SU-DHL-6 (cell line): ENCODE measurements around the gene KCTD16.

Experiments used
- H2AFZ ChIP-seq: fragments of 200-600 bp; sonication (generic); 2 replicates; pipeline ENCODE4 v1.6.1; 2014; ENCODE audit warnings: low read depth, mild to moderate bottlenecking, moderate library complexity, mixed read lengths, antibody characterized with exemption, low read length; ENCODE audit not compliant: severe bottlenecking
- H3F3A ChIP-seq: fragments of 200-600 bp; shearing (Covaris generic); 2 replicates; pipeline ENCODE4 v1.6.0; 2016; ENCODE audit warnings: antibody characterized with exemption, mild to moderate bottlenecking; ENCODE audit not compliant: insufficient read depth
- H3K27ac ChIP-seq: fragments of 200-600 bp; sonication (generic); 2 replicates; pipeline ENCODE4 v1.5.1; 2016; ENCODE audit warnings: low read depth, mild to moderate bottlenecking, low read length, moderate library complexity, mixed read lengths
- H3K27me3 ChIP-seq: fragments of 200-600 bp; sonication (generic), shearing (Covaris generic); 2 replicates; pipeline ENCODE4 v1.6.0; 2014; ENCODE audit warnings: mild to moderate bottlenecking, low read length
- H3K36me3 ChIP-seq: fragments of 200-600 bp; sonication (generic); 2 replicates; pipeline ENCODE4 v1.6.1; 2014; ENCODE audit warnings: mild to moderate bottlenecking, low read length, mixed read lengths
- H3K4me2 ChIP-seq: fragments of 300-600, 200-600 bp; shearing (Covaris generic), sonication (generic); 2 replicates; pipeline ENCODE4 v1.6.0; 2014; ENCODE audit warnings: low read length, low read depth, mild to moderate bottlenecking; ENCODE audit not compliant: poor library complexity, severe bottlenecking
- H3K4me3 ChIP-seq: fragments of 200-600 bp; sonication (generic); 2 replicates; pipeline ENCODE4 v1.5.1; 2014; ENCODE audit warnings: antibody characterized with exemption, low read length, mild to moderate bottlenecking, mixed read lengths; ENCODE audit not compliant: insufficient read depth, poor library complexity, severe bottlenecking
- H3K79me2 ChIP-seq: fragments of 200-600 bp; sonication (generic); 2 replicates; pipeline ENCODE4 v1.6.1; 2014; ENCODE audit warnings: mild to moderate bottlenecking, low read length, moderate library complexity; ENCODE audit not compliant: insufficient read depth
- H3K9ac ChIP-seq: fragments of 200-600 bp; sonication (generic); 2 replicates; pipeline ENCODE4 v1.7.0; 2014; ENCODE audit warnings: mild to moderate bottlenecking, low read length
- H3K9me2 ChIP-seq: fragments of 200-600 bp; sonication (generic); replicated peaks from 2 replicates; pipeline ENCODE4 v1.6.1; 2014; ENCODE audit warnings: low read length; ENCODE audit not compliant: insufficient read depth
- H3K9me3 ChIP-seq: fragments of 200-600 bp; sonication (generic); 2 replicates; pipeline ENCODE4 v1.6.1; 2014; ENCODE audit warnings: low read length, mixed read lengths; ENCODE audit not compliant: insufficient read depth
- H4K20me1 ChIP-seq: fragments of 200-600 bp; sonication (generic); 2 replicates; pipeline ENCODE4 v1.6.1; 2014; ENCODE audit warnings: low read depth, mild to moderate bottlenecking, antibody characterized with exemption, low read length, moderate library complexity, mixed read lengths
- EZH2phosphoT487 ChIP-seq: fragments of 200-600 bp; sonication (generic), shearing (Covaris generic); conservative IDR thresholded peaks from 2 replicates; pipeline ENCODE4 v1.6.1; 2018; ENCODE audit warnings: mild to moderate bottlenecking, antibody characterized with exemption, low read length, moderate library complexity, mixed read lengths
- TF ChIP-seq, protein P1 (sequence below): fragments of 200-600 bp; sonication (generic); IDR thresholded peaks from one replicate; pipeline ENCODE4 v1.5.1; 2017; ENCODE audit warnings: antibody characterized with exemption, mild to moderate bottlenecking, low read length, moderate library complexity; ENCODE audit not compliant: insufficient read depth, poor library complexity, severe bottlenecking

KCTD16 gene

DNA sequence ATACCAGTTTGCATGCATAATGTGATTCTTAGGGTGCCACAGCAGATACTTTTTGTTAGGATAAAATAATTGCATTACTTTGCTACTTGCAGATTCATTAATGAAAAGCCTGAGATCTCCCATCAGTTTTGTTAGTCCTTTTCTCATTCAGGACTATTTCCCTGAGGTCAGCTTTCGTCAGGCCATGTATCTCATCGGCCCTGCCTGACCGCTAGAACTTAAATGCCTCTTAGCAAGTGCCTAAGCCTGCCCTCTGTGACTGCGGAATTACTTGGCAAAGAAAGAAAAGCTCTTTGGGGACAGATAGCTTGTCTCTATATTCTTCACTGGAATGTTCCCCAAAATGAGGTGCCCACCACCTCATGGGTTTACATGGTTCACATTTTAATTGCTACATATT lies 147.8 kb downstream of the KCTD16 start:
- Histone ChIP-seq H3K27me3 (no peaks in the 10 kb centered on the region), H4K20me1 (no peaks in the 10 kb centered on the region), H3K4me3 (no peak overlapping the region), H3K9ac (no peak overlapping the region), H3K79me2 (no peaks in the 10 kb centered on the region), H3K36me3 (no peaks in the 10 kb centered on the region), H3K27ac (no peak overlapping the region), H3K4me2 (no peak overlapping the region), H3K9me2 (no peaks in the 10 kb centered on the region), H3K9me3 (no peaks in the 10 kb centered on the region), H2AFZ (no peak overlapping the region), H3F3A (no peaks in the 10 kb centered on the region)
- no peak for TF ChIP-seq EZH2phosphoT487
- TF ChIP-seq, protein P1, sequence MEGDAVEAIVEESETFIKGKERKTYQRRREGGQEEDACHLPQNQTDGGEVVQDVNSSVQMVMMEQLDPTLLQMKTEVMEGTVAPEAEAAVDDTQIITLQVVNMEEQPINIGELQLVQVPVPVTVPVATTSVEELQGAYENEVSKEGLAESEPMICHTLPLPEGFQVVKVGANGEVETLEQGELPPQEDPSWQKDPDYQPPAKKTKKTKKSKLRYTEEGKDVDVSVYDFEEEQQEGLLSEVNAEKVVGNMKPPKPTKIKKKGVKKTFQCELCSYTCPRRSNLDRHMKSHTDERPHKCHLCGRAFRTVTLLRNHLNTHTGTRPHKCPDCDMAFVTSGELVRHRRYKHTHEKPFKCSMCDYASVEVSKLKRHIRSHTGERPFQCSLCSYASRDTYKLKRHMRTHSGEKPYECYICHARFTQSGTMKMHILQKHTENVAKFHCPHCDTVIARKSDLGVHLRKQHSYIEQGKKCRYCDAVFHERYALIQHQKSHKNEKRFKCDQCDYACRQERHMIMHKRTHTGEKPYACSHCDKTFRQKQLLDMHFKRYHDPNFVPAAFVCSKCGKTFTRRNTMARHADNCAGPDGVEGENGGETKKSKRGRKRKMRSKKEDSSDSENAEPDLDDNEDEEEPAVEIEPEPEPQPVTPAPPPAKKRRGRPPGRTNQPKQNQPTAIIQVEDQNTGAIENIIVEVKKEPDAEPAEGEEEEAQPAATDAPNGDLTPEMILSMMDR = no peak

DNA sequence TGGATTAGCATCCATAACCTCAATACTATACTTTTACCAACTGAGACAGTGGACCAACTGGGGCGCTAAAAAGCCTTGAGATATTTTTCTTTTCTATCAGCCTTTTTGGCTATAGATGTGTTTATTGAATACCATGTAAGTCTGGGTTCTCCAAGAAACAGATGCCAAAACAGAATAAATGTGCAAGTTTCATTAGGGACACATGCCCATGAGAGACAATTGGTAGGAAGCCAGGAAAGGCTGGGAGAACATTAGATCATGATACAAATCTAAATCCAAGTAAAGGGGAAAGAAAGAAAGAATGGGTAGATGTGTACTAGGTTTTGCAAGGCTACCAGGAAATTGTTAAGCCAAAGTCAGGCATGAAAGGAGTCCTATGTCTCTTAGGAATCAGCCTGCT lies 152.5 kb downstream of the KCTD16 start:
- H3F3A ChIP-seq = no peaks in the 10 kb centered on the region
- H3K9me3 ChIP-seq = no peaks in the 10 kb centered on the region
- H3K79me2 ChIP-seq = no peaks in the 10 kb centered on the region
- H3K9me2 ChIP-seq = no peaks in the 10 kb centered on the region
- no peaks in the 10 kb centered on the region for H4K20me1 ChIP-seq
- no peak for TF ChIP-seq EZH2phosphoT487
- TF ChIP-seq, protein P1 = no peak
- H3K27me3 ChIP-seq = no peaks in the 10 kb centered on the region
- no peak overlapping the region for H3K9ac ChIP-seq
- no peak overlapping the region for H3K27ac ChIP-seq
- H3K4me2 ChIP-seq = no peak overlapping the region
- no peak overlapping the region for H3K4me3 ChIP-seq
- no peaks in the 10 kb centered on the region for H3K36me3 ChIP-seq
- H2AFZ ChIP-seq = no peak overlapping the region

DNA sequence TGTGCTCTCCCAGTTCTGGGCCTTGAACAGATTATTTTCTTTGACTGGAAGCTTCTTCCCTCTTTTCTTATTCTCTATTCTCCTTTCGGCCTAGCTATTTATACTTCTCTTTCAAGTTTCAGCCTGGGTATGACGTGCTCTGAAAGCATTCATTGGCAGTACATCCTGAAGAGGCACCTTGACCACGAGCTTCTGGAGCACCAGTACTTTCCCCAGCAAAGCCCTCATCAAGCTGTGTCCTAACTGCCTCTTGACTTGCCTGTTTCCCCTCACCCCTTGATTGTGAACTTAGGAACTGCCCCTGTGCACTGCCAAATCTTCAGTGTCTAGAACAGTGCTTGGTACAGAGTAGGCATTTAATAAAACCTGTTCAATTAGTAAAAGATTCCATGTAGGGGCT lies 154.9 kb downstream of the KCTD16 start:
- H3K79me2 ChIP-seq = no peaks in the 10 kb centered on the region
- no peaks in the 10 kb centered on the region for H3K9me3 ChIP-seq
- H3K4me2 ChIP-seq = no peak overlapping the region
- no peaks in the 10 kb centered on the region for H3K36me3 ChIP-seq
- H3F3A ChIP-seq = no peaks in the 10 kb centered on the region
- H4K20me1 ChIP-seq = no peaks in the 10 kb centered on the region
- no peak overlapping the region for H2AFZ ChIP-seq
- TF ChIP-seq, protein P1 = no peak
- TF ChIP-seq EZH2phosphoT487 = no peak
- H3K9ac ChIP-seq = no peak overlapping the region
- H3K4me3 ChIP-seq = no peak overlapping the region
- no peak overlapping the region for H3K27ac ChIP-seq
- no peaks in the 10 kb centered on the region for H3K9me2 ChIP-seq
- H3K27me3 ChIP-seq = no peaks in the 10 kb centered on the region

DNA sequence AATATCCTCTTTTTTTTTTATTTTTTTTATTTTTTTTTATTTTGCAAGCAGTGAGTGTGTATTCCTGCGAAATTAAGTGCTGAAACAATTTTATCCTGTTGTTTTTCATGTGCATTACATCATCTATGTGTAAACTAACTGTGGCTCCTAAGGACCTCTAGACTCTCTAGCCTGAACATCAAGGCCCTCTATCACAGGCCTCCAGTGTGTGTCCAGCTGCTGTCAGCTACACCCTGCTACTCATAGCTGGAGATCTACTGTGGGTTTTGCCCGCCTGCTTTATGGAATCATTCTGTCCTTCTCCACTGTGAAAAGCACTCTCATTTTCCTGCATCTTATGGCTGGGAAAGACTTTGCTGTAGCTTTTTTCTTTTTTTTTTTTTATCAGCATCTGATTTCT lies 157.8 kb downstream of the KCTD16 start:
- TF ChIP-seq EZH2phosphoT487 = no peak
- TF ChIP-seq, protein P1 = no peak
- no peak overlapping the region for H3K9ac ChIP-seq
- H4K20me1 ChIP-seq = no peaks in the 10 kb centered on the region
- H3K4me3 ChIP-seq = no peak overlapping the region
- H3K9me2 ChIP-seq = no peaks in the 10 kb centered on the region
- H3F3A ChIP-seq = no peaks in the 10 kb centered on the region
- no peaks in the 10 kb centered on the region for H3K27me3 ChIP-seq
- no peaks in the 10 kb centered on the region for H3K36me3 ChIP-seq
- no peaks in the 10 kb centered on the region for H3K79me2 ChIP-seq
- no peak overlapping the region for H3K27ac ChIP-seq
- no peaks in the 10 kb centered on the region for H3K9me3 ChIP-seq
- no peak overlapping the region for H2AFZ ChIP-seq
- no peak overlapping the region for H3K4me2 ChIP-seq
